HG03354 (cell line): ENCODE results near the gene PSPN.
"Not testable (repeated sequence)": the region's sequence is repeated elsewhere in the genome, so short reads cannot be mapped to it uniquely, and the experiment has no call there.

Experiments
- ATAC-seq: cut with Tn5 transposase; IDR thresholded peaks from one replicate; pipeline ENCODE4 v1.9.1; 2021; ENCODE audit warnings: mild to moderate bottlenecking; ENCODE audit not compliant: unreplicated experiment, poor library complexity, severe bottlenecking

Gene PSPN

GRCh38 chr19:6374711-6375410, 872 bp downstream of the PSPN start:
- ATAC-seq, result no peak

- ATAC-seq, result no peak
These were observed 1.5 kb downstream of the PSPN start for GRCh38 chr19:6374161-6374709.

- ATAC-seq, result no peak
These were observed 2.0 kb downstream of the PSPN start for GRCh38 chr19:6373813-6374108.

- ATAC-seq, result peak; percentile 54
These were observed 2.5 kb downstream of the PSPN start for GRCh38 chr19:6373096-6373812.

- peak; percentile 85 for ATAC-seq
These were observed 3.1 kb downstream of the PSPN start, which contains the start of gene ALKBH7 for GRCh38 chr19:6372594-6373095. Gene ALKBH7 (plus strand): TSS chr19:6372794. CDS start chr19:6372821, 27 bp downstream.

GRCh38 chr19:6364353-6364752, 11.4 kb downstream of the PSPN start:
- ATAC-seq, result no peak

GRCh38 chr19:6362351-6362801, 13.4 kb downstream of the PSPN start:
- ATAC-seq, result no peak

GRCh38 chr19:6362027-6362350, 13.7 kb downstream of the PSPN start:
- no peak for ATAC-seq

- not testable (repeated sequence) for ATAC-seq
These were observed 14.9 kb downstream of the PSPN start for GRCh38 chr19:6360857-6361216.

GRCh38 chr19:6360445-6360844, 15.3 kb downstream of the PSPN start:
- not testable (repeated sequence) for ATAC-seq

- no peak for ATAC-seq
These were observed 16.0 kb downstream of the PSPN start for GRCh38 chr19:6359568-6360341.

- no peak for ATAC-seq
These were observed 17.7 kb downstream of the PSPN start for GRCh38 chr19:6358003-6358402.

- ATAC-seq, result no peak
These were observed 18.6 kb downstream of the PSPN start for GRCh38 chr19:6357174-6357573.

GRCh38 chr19:6355321-6356040, 20.3 kb downstream of the PSPN start:
- ATAC-seq, result not testable (repeated sequence)

GRCh38 chr19:6354098-6354674, 21.5 kb downstream of the PSPN start:
- ATAC-seq, result no peak

GRCh38 chr19:6352381-6353165, 23.2 kb downstream of the PSPN start:
- no peak for ATAC-seq

GRCh38 chr19:6350688-6351087, 25.0 kb downstream of the PSPN start:
- ATAC-seq, result no peak

- ATAC-seq, result not testable (repeated sequence)
These were observed 26.5 kb downstream of the PSPN start for GRCh38 chr19:6349271-6349670.

- no peak for ATAC-seq
These were observed 32.3 kb downstream of the PSPN start for GRCh38 chr19:6343462-6343861.
